Erythroblast (primary cell): Measurements from ENCODE around the gene RNF19B.

Experiments used
- GATA1 ChIP-seq: IDR thresholded peaks from 2 replicates; pipeline ENCODE4 v1.6.1; 2011; ENCODE audit warnings: low read depth, mild to moderate bottlenecking, control low read depth, low read length, moderate library complexity
- POLR2A ChIP-seq: IDR thresholded peaks from 2 replicates; pipeline ENCODE4 v1.6.1; 2011; ENCODE audit warnings: mild to moderate bottlenecking, low read length

GRCh38 chr1:32944180-32944579 lies 20.4 kb downstream of the RNF19B start:
- TF ChIP-seq POLR2A (no peak), GATA1 (no peak)
